OCI-LY1 (cell line): ENCODE data around the gene PDS5B.
"Not testable (repeated sequence)": the region's sequence is repeated elsewhere in the genome, so short reads cannot be mapped to it uniquely, and the experiment has no call there.

Source experiments
- H2AFZ ChIP-seq: fragments of 200-600 bp; sonication (generic), shearing (Covaris generic); 2 replicates; pipeline ENCODE4 v1.6.0; 2014; ENCODE audit warnings: antibody characterized with exemption, mild to moderate bottlenecking, low read length
- H3F3A ChIP-seq: fragments of 200-600 bp; sonication (generic), shearing (Covaris generic); 2 replicates; pipeline ENCODE4 v1.6.0; 2014; ENCODE audit warnings: mild to moderate bottlenecking, antibody characterized with exemption, low read length, moderate library complexity; ENCODE audit not compliant: insufficient read depth
- H3K27ac ChIP-seq: fragments of 200-600 bp; sonication (generic); 2 replicates; pipeline ENCODE4 v1.5.1; 2014; ENCODE audit warnings: low read length, mixed run types, mild to moderate bottlenecking, low read depth; ENCODE audit not compliant: poor library complexity, severe bottlenecking
- H3K27me3 ChIP-seq: fragments of 200-600 bp; sonication (generic); 2 replicates; pipeline ENCODE4 v1.6.0; 2014; ENCODE audit warnings: antibody characterized with exemption, mild to moderate bottlenecking, low read length, moderate library complexity; ENCODE audit not compliant: insufficient read depth
- H3K36me3 ChIP-seq: fragments of 200-600 bp; sonication (generic); 2 replicates; pipeline ENCODE4 v1.6.1; 2014; ENCODE audit warnings: mild to moderate bottlenecking, antibody characterized with exemption, low read length, moderate library complexity, mixed read lengths; ENCODE audit not compliant: insufficient read depth
- H3K4me1 ChIP-seq: fragments of 200-600 bp; sonication (generic); 2 replicates; pipeline ENCODE4 v1.5.1; 2014; ENCODE audit warnings: mild to moderate bottlenecking, low read length, moderate library complexity; ENCODE audit not compliant: insufficient read depth, severe bottlenecking
- H3K4me2 ChIP-seq: fragments of 200-600 bp; sonication (generic), shearing (Covaris generic); 2 replicates; pipeline ENCODE4 v1.6.1; 2014; ENCODE audit warnings: low read length
- H3K4me3 ChIP-seq: fragments of 200-600 bp; sonication (generic); 2 replicates; pipeline ENCODE4 v1.5.1; 2014; ENCODE audit warnings: low read length, low read depth, mild to moderate bottlenecking, mixed read lengths; ENCODE audit not compliant: poor library complexity, severe bottlenecking
- H3K79me2 ChIP-seq: fragments of 200-600 bp; shearing (Covaris generic); 2 replicates; pipeline ENCODE4 v1.6.1; 2016; ENCODE audit warnings: mixed run types, low read length, mixed read lengths; ENCODE audit not compliant: insufficient read depth
- H3K9ac ChIP-seq: fragments of 200-600 bp; sonication (generic), shearing (Covaris generic); 2 replicates; pipeline ENCODE4 v1.6.1; 2014; ENCODE audit warnings: mild to moderate bottlenecking, low read length, mixed read lengths
- H3K9me2 ChIP-seq: fragments of 200-600 bp; sonication (generic), shearing (Covaris generic); 2 replicates; pipeline ENCODE4 v1.6.1; 2014; ENCODE audit warnings: low read depth, mild to moderate bottlenecking, low read length, mixed read lengths
- H3K9me3 ChIP-seq: fragments of 200-600 bp; shearing (Covaris generic); 2 replicates; pipeline ENCODE4 v1.6.1; 2014; ENCODE audit warnings: low read length, mixed read lengths
- H4K20me1 ChIP-seq: fragments of 200-600 bp; sonication (generic), shearing (Covaris generic); 2 replicates; pipeline ENCODE4 v1.6.0; 2016; ENCODE audit warnings: mild to moderate bottlenecking, low read length; ENCODE audit not compliant: insufficient read depth
- CTCF ChIP-seq: fragments of 200-600 bp; sonication (generic), shearing (Covaris generic); IDR thresholded peaks from 2 replicates; pipeline ENCODE4 v1.5.1; 2017; ENCODE audit warnings: mild to moderate bottlenecking, antibody characterized with exemption, low read length, moderate library complexity, mixed read lengths
- EZH2 ChIP-seq: fragments of 200-600 bp; sonication (generic), shearing (Covaris generic); IDR thresholded peaks from 2 replicates; pipeline ENCODE4 v1.8.0; 2017; ENCODE audit warnings: borderline replicate concordance, mixed run types, mild to moderate bottlenecking, antibody characterized with exemption, low read length, moderate library complexity, mixed read lengths

Gene PDS5B

GRCh38 chr13:32825481-32825880 lies 239.2 kb downstream of the PDS5B start:
- no peaks in the 10 kb centered on the region for H3K9me2 ChIP-seq
- no peak overlapping the region for H3K4me3 ChIP-seq
- H2AFZ ChIP-seq, result no peak overlapping the region
- no peaks in the 10 kb centered on the region for H3K79me2 ChIP-seq
- H3K9me3 ChIP-seq, result no peaks in the 10 kb centered on the region
- no peak overlapping the region for H3K4me2 ChIP-seq
- no peaks in the 10 kb centered on the region for H3K4me1 ChIP-seq
- no peak for TF ChIP-seq EZH2
- no peak for TF ChIP-seq CTCF
- no peaks in the 10 kb centered on the region for H3K27me3 ChIP-seq
- no peak overlapping the region for H3K27ac ChIP-seq
- no peaks in the 10 kb centered on the region for H4K20me1 ChIP-seq
- H3F3A ChIP-seq, result no peaks in the 10 kb centered on the region
- H3K9ac ChIP-seq, result no peak overlapping the region
- no peaks in the 10 kb centered on the region for H3K36me3 ChIP-seq

- H3K27me3 ChIP-seq, H3K4me1 ChIP-seq, H3K9ac ChIP-seq, H3K36me3 ChIP-seq, H2AFZ ChIP-seq, H3K27ac ChIP-seq, H3F3A ChIP-seq, H3K4me3 ChIP-seq, H3K79me2 ChIP-seq, H3K9me2 ChIP-seq, H3K9me3 ChIP-seq, H4K20me1 ChIP-seq, H3K4me2 ChIP-seq: not testable (repeated sequence)
Observed at GRCh38 chr13:32826372-32826771, 240.1 kb downstream of the PDS5B start.
